Measurements from ENCODE around the gene SLC7A9.
"Not testable (repeated sequence)": the region's sequence is repeated elsewhere in the genome, so short reads cannot be mapped to it uniquely, and the experiment has no call there.

Gene SLC7A9

DNA sequence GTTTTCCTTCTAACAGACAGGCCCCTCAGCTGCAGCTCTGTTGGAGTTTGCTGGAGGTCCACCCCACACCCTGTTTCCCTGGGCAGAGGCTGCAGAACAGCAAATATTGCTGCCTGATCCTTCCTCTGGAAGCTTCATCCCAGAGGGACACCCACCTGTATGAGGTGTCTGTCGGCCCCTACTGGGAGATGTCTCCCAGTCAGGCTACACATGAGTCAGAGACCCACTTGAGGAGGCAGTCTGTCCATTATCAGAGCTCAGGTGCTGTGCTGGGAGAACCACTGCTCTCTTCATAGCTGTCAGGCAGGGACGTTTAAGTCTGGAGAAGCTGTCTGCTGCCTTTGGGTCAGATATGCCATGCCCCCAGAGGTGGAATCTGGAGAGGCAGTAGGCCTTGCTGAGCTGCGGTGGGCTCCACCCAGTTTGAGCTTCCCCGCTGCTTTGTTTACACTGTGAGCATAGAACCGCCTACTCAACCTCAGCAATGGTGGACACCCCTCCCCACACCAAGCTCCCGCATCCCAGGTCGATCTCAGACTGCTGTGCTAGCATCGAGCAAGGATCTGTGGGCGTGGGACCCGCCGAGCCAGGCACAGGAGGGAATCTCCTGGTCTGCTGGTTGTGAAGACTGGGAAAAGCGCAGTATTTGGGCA lies 82.3 kb downstream of the SLC7A9 start:
- not testable (repeated sequence) for DNase-seq

DNA sequence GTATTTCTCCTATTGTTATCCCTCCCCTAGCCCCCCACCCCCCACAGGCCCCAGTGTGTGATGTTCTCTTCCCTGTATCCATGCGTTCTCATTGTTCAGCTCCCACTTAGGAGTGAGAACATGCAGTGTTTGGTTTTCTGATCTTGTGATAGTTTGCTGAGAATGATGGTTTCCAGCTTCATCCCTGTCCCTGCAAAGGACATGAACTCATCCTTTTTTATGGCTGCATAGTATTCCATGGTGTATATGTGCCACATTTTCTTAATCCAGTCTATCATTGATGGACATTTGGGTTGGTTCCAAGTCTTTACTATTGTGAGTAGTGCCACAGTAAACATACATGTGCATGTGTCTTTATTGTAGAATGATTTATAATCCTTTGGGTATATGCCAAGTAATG lies 87.5 kb downstream of the SLC7A9 start:
- not testable (repeated sequence) for DNase-seq

DNA sequence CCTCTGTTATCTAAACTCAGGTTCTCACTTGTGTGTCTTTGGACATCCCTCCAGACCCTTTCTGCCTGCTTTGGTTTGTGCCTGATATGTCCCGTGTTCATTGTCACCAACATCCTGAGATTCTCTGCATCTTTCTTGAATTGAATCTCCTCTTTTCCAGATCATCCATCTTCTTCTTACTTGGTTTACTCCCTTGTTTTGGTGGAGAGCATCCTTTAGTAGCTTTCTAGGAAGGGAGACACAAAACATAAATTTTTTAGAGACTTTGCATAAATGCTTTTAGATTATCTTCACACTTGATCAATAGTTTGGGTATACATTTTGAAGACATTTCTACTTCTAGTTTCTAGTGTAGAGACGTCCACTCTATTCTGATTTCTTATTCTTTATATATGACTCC lies 88.3 kb downstream of the SLC7A9 start:
- DNase-seq = no peak

Measured in CD4-positive, alpha-beta T cell treated with Interleukin-4 for 4 hours (primary cell).